Endothelial cell (in vitro differentiated cells): Measurements from ENCODE around the gene HAGH. TPM values are rescaled to one million over a fixed set of nuclear protein-coding genes. Genes with fewer than 3 reads are reported as not detected.
A peak's percentile ranks its signal among the peaks of the same experiment; 100 is the strongest.

Experiments used
- DNase-seq: peaks from one replicate; pipeline ENCODE4 v3.0.0; 2021; ENCODE audit warnings: low spot score
- H3K27ac Mint-ChIP-seq: one replicate; pipeline ENCODE4 v1.8.0; 2021; ENCODE audit warnings: mixed read lengths, inconsistent platforms; ENCODE audit not compliant: unreplicated experiment
- H3K27me3 Mint-ChIP-seq: one replicate; pipeline ENCODE4 v1.8.0; 2021; ENCODE audit warnings: mild to moderate bottlenecking, moderate library complexity, mixed read lengths, inconsistent platforms; ENCODE audit not compliant: unreplicated experiment
- H3K36me3 Mint-ChIP-seq: one replicate; pipeline ENCODE4 v1.8.0; 2021; ENCODE audit warnings: mild to moderate bottlenecking, low read depth, mixed read lengths, inconsistent platforms; ENCODE audit not compliant: unreplicated experiment
- H3K4me1 Mint-ChIP-seq: one replicate; pipeline ENCODE4 v1.8.0; 2021; ENCODE audit warnings: mild to moderate bottlenecking, mixed read lengths, inconsistent platforms; ENCODE audit not compliant: unreplicated experiment
- H3K4me3 Mint-ChIP-seq: one replicate; pipeline ENCODE4 v1.8.0; 2021; ENCODE audit warnings: mild to moderate bottlenecking, mixed read lengths, inconsistent platforms; ENCODE audit not compliant: unreplicated experiment
- H3K9me3 Mint-ChIP-seq: one replicate; pipeline ENCODE4 v1.8.0; 2021; ENCODE audit warnings: mixed read lengths, inconsistent platforms; ENCODE audit not compliant: unreplicated experiment
- total RNA-seq: library from RNA; stranded (reverse); fragmentation: NEBNext Ultra II Directional; extraction: Animal tissue kit (Norgen Biotek cat#: 25700); gene quantifications from one replicate; pipeline ENCODE4 v1.2.1, GENCODE V29; 2021; ENCODE audit not compliant: unreplicated experiment
- TF ChIP-seq, protein P1 (sequence below): fragments of 200-600 bp; sonication (generic); IDR thresholded peaks from one replicate; pipeline ENCODE4 v1.5.0; 2021; ENCODE audit warnings: antibody characterized with exemption; ENCODE audit not compliant: unreplicated experiment

The HAGH gene
- total RNA-seq, 1 donor from 2014 or later = 44.8 TPM

DNA sequence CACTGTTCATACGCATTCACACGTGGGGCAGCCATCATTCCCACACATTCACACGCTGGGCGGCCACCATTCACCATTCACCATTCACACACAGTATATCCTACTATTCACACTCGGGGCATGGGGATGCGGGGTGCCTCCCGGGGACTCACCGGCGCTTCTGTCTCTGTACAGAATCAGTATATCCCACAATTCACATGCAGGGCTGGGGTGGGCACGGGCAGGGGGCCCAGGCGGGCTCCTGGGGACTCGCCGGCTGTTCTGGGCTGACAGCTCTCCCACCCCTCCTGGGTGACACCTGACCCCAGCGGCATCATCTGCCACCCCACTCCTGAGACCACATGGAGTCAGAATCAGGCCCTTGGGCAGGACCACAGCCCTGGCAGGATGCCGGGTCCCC is 64.9 kb downstream of the HAGH start:
- DNase-seq = no peak
- TF ChIP-seq, protein P1, sequence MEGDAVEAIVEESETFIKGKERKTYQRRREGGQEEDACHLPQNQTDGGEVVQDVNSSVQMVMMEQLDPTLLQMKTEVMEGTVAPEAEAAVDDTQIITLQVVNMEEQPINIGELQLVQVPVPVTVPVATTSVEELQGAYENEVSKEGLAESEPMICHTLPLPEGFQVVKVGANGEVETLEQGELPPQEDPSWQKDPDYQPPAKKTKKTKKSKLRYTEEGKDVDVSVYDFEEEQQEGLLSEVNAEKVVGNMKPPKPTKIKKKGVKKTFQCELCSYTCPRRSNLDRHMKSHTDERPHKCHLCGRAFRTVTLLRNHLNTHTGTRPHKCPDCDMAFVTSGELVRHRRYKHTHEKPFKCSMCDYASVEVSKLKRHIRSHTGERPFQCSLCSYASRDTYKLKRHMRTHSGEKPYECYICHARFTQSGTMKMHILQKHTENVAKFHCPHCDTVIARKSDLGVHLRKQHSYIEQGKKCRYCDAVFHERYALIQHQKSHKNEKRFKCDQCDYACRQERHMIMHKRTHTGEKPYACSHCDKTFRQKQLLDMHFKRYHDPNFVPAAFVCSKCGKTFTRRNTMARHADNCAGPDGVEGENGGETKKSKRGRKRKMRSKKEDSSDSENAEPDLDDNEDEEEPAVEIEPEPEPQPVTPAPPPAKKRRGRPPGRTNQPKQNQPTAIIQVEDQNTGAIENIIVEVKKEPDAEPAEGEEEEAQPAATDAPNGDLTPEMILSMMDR = no peak
- Mint-ChIP-seq H3K27ac (no peak overlapping the region), H3K27me3 (peaks cover 13% of the 10 kb centered on the region), H3K36me3 (peaks cover 22% of the 10 kb centered on the region), H3K4me3 (no peak overlapping the region), H3K4me1 (no peaks in the 10 kb centered on the region), H3K9me3 (no peaks in the 10 kb centered on the region)

DNA sequence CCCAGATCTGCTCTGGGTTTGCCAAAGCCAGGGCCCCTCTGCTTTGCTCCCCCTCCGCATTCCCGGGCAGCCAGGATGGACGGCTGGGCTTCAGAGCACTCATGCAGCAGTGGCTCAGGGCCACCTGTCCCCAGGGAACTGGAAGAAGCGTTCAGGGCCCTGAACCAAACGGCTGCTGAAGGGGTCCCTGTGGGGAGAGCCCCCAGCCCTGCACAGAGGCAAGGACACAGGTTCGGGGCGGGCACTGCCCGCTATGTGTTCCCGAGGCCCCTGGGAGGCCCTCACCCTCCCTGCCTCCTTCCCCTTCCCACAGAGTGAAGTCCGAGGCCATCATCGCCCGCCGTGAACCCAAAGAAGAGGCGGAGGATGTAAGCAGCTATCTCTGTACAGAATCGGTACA is 65.7 kb downstream of the HAGH start:
- Mint-ChIP-seq H3K27ac (no peak overlapping the region), H3K9me3 (no peaks in the 10 kb centered on the region), H3K4me3 (peak overlapping the region; percentile 48), H3K4me1 (peaks cover 1% of the 10 kb centered on the region), H3K36me3 (peaks cover 23% of the 10 kb centered on the region), H3K27me3 (peaks cover 10% of the 10 kb centered on the region)
- no peak for DNase-seq
- TF ChIP-seq, protein P1 = no peak

DNA sequence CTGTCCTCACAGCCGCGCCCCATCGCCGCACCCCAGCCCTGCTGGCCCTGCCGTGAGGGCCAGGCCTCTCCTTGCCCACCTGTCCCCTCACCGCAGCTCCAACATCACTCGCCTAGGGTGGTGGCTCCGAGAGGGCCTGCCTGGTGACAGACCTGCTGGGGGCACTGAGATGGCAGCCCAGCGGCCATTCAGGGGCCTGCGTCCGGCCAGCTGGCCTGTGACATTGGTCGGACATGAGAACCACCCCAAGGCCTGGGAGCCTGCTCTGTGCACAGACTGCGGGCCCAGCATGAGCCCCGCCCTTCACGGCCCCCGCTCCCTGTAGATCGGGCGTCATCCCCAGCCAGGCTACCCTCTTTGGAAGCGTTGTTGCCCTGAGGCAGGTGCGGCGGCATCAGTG is 67.1 kb downstream of the HAGH start:
- H3K27ac Mint-ChIP-seq = no peak overlapping the region
- H3K9me3 Mint-ChIP-seq = no peaks in the 10 kb centered on the region
- H3K4me3 Mint-ChIP-seq = no peak overlapping the region
- peaks cover 15% of the 10 kb centered on the region for H3K27me3 Mint-ChIP-seq
- peaks cover 23% of the 10 kb centered on the region for H3K36me3 Mint-ChIP-seq
- H3K4me1 Mint-ChIP-seq = peaks cover 2% of the 10 kb centered on the region
- no peak for DNase-seq
- TF ChIP-seq, protein P1 = no peak

DNA sequence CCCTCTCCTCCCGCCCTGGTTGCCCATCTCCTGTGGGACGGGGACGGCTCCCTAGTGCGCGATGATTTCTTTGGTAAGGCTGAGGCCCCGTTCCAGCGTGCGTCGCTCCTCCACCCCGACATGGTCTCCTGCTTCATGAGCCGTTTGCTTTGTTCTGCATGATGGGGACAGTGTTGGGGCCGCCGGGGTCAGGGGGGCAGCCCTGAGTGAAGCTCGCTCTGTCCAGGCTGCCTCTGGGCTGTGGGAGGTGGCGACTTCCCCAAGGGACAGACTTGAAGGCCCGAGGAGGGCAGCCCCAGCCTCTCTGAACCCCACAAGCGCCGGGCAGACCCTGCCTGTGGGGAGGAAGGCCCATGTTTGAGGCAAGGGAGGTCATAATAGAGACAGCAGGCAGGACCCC is 67.7 kb downstream of the HAGH start:
- no peak for DNase-seq
- Mint-ChIP-seq H3K27ac (no peak overlapping the region), H3K36me3 (peaks cover 26% of the 10 kb centered on the region), H3K4me1 (peaks cover 2% of the 10 kb centered on the region), H3K4me3 (no peak overlapping the region), H3K27me3 (peaks cover 15% of the 10 kb centered on the region), H3K9me3 (no peaks in the 10 kb centered on the region)
- TF ChIP-seq, protein P1 = no peak

DNA sequence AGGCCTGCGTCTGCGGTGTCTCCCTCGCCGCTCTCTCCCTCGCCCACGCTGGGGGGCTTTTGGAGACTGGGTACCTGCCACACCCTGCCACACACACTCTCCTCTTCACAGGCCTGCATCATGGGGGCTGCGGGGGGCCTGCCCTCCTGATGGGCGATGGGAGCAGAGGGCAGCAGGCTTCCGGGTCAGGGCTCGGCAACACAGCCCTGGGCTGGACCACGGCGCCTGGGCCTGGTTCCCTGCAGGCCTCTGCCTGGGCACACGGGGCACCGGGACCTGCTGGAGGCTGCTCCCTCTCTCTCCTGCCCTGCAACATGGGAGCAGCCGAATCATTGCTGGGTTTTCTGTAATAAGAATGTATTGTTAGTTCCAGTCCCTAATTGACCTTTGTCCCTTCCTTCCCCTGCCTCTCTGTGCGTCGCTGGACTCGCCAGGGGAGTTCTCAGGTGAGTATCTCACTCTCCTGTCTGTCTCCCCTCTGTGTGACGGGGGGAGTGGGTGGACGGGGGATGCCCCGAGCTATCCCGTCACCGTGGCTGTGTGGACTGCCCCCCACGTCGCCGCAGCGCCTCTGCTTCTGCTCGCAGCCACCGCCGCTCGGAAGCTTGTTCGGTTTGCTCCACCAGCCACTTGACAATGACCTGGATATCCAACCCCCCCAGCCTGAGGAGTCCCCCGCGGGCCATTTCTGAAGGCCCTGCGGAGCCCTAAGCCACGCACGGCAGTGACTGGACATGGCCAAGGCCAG is 68.7 kb downstream of the HAGH start:
- Mint-ChIP-seq H3K27ac (no peak overlapping the region), H3K4me1 (peaks cover 2% of the 10 kb centered on the region), H3K9me3 (no peaks in the 10 kb centered on the region), H3K4me3 (no peak overlapping the region), H3K36me3 (peaks cover 28% of the 10 kb centered on the region), H3K27me3 (peaks cover 15% of the 10 kb centered on the region)
- TF ChIP-seq, protein P1 = no peak
- no peak for DNase-seq
